Activated CD4-positive, alpha-beta T cell treated with anti-CD3 and anti-CD28 coated beads, Interleukin-2, amount 50 U/mL, for 16 hours (primary cell): Measurements from ENCODE around the gene WNT3A.

Source experiments
- DNase-seq: peaks from one replicate; pipeline ENCODE4 v3.0.0-alpha.2; 2020

WNT3A gene

GRCh38 chr1:228088586-228089498, 82.0 kb downstream of the WNT3A start:
- no peak for DNase-seq

GRCh38 chr1:228089519-228090380, 83.0 kb downstream of the WNT3A start:
- DNase-seq, result no peak

GRCh38 chr1:228090613-228091081, 83.8 kb downstream of the WNT3A start:
- DNase-seq, result no peak

GRCh38 chr1:228091084-228091483, 84.3 kb downstream of the WNT3A start:
- no peak for DNase-seq

GRCh38 chr1:228092342-228093049, 85.7 kb downstream of the WNT3A start:
- DNase-seq, result no peak

- no peak for DNase-seq
Observed at GRCh38 chr1:228093050-228093906, 86.5 kb downstream of the WNT3A start.

GRCh38 chr1:228094432-228095016, 87.7 kb downstream of the WNT3A start:
- DNase-seq, result no peak

- no peak for DNase-seq
Observed at GRCh38 chr1:228095161-228095560, 88.4 kb downstream of the WNT3A start.

GRCh38 chr1:228095938-228096337, 89.1 kb downstream of the WNT3A start:
- DNase-seq, result no peak

GRCh38 chr1:228096416-228097332, 89.9 kb downstream of the WNT3A start:
- DNase-seq, result no peak

GRCh38 chr1:228097333-228098081, 90.7 kb downstream of the WNT3A start:
- DNase-seq, result no peak

GRCh38 chr1:228098323-228098931, 91.6 kb downstream of the WNT3A start:
- no peak for DNase-seq

- DNase-seq, result no peak
Observed at GRCh38 chr1:228099331-228099732, 92.5 kb downstream of the WNT3A start.

- DNase-seq, result no peak
Observed at GRCh38 chr1:228100822-228101613, 94.2 kb downstream of the WNT3A start.

- peak; percentile 20 for DNase-seq
Observed at GRCh38 chr1:228101614-228101993, 94.8 kb downstream of the WNT3A start.

GRCh38 chr1:228101994-228102790, 95.4 kb downstream of the WNT3A start:
- peak; percentile 57 for DNase-seq
